Amniotic epithelial cell (primary cell): ENCODE results near the gene UBE2M.

ENCODE experiments used
- DNase-seq: peaks from one replicate; pipeline ENCODE4 v3.0.0-alpha.2; 2010; ENCODE audit warnings: low read depth

UBE2M gene

DNA sequence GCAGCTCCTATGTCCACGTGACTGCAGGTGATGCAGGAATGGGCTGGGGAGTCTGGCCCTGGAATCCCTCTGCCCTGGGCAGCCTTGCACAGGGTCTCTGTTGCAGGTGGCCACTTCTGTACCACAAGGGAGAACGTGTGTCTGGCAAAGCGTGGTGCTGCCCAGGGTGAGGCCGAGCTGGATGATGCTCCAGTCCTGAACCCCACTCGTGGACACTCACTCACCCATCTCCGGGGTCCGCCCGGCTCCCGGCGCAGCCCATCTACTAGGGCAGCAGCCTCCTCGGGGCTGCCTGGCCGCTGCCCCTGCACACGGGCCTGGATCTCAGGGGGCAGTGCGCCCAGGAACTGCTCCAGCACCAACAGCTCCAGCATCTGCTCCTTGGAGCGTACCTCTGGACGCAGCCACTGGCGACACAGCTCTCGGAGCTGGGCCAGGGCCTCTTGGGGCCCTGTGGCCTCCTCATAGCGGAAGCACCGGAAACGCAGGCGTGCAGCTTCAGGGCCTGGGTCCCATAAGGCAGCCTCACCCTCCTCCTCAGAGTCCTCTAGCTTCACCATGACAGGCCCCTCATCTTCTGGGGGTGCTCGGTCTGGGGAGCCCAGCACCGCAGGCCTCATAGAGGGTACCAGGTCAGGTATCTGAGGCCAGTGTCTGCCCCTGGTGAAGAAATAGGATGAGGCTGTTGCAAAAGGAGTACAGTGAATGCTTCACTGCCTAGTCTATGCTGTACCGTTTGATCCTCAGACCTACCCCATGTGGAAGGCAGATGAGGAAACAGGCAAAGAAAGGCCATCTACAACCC lies 12.6 kb upstream of the UBE2M start:
- DNase-seq, result no peak

GRCh38 chr19:58569943-58570670 lies 11.7 kb upstream of the UBE2M start:
- DNase-seq, result no peak

DNA sequence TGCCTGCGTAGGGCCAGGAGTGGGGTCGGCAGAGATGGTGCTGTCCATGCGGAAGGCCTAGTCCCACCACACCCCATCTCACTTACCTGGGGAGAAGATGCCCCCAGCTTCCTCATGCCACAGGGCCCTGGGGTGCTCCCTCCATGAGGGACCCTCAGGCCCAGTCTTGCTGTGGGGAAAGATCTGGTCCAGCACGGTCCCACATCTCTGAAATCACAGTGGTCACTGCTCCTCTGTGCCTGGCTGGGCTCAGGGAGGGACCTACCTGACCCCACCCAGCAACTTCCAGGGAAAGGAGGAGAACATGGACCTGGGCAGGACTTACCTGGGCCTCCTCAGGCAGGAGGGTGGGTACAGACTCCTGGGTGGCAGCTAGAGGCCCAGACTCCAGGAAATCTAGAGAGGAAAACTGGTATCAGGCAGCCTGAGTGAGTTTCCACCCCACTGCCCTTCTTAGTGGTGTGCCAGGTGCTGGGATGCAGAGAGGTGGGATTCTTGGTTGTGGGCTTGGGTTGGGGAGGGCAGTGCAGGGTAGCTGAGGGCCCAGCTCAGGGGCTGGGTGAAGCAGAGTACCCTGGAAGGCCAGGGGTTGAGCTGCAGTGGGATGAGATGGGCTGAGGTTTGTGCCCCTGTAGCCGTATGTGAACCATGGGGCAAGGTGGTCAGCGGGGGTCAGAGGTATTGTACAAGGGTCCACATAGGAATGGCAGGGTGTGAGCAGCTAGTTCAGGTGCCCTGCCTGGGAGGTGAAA lies 11.0 kb upstream of the UBE2M start:
- no peak for DNase-seq

- no peak for DNase-seq
Measured at GRCh38 chr19:58568453-58569130, 10.2 kb upstream of the UBE2M start.

- DNase-seq, result no peak
Measured at GRCh38 chr19:58566989-58567388, 8.6 kb upstream of the UBE2M start.

DNA sequence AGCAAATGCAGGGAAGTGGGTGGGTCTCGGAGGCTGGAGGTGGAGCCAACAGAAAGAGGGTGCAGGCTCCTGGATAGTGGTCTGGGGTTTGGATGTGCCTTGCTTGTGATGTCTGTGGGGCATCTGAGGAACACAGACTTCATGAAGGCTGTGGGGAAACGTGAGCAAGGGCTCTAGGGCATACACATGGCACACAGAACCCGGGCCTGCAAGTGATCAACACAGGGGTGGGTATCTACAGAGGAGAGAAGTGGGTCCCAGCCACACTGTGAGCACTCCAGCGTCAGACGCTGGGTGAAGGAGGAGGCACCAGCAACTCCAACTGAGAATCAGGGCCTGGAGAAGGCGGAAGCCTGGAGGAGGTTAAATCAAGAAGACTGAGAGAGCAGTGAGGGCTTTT lies 5.4 kb upstream of the UBE2M start:
- DNase-seq, result no peak

DNA sequence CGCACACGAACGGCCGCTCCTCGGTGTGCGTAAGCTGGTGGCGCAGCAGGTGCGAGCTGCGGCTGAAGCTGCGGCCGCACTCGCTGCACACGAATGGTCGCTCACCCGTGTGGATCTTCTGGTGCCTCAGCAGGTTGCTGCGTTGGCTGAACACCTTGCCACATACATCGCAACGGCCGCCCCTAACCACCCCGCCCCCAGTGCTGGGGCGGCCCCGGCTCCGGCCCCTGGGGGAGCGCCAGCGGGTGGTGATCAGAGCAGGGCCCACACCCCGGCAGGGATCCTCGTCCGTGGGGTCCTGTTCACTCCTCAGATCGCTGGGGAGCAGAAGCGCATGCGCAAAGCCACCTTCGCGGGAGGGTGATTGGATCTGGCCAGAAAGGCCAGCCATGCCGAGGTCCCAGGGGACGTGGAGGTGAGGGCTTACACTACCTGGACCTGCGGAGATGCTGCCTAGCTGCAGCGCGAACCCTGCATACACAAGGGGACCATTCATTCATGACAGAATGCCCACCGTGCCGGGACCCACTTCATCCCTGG lies 4.7 kb upstream of the UBE2M start:
- DNase-seq, result no peak

DNA sequence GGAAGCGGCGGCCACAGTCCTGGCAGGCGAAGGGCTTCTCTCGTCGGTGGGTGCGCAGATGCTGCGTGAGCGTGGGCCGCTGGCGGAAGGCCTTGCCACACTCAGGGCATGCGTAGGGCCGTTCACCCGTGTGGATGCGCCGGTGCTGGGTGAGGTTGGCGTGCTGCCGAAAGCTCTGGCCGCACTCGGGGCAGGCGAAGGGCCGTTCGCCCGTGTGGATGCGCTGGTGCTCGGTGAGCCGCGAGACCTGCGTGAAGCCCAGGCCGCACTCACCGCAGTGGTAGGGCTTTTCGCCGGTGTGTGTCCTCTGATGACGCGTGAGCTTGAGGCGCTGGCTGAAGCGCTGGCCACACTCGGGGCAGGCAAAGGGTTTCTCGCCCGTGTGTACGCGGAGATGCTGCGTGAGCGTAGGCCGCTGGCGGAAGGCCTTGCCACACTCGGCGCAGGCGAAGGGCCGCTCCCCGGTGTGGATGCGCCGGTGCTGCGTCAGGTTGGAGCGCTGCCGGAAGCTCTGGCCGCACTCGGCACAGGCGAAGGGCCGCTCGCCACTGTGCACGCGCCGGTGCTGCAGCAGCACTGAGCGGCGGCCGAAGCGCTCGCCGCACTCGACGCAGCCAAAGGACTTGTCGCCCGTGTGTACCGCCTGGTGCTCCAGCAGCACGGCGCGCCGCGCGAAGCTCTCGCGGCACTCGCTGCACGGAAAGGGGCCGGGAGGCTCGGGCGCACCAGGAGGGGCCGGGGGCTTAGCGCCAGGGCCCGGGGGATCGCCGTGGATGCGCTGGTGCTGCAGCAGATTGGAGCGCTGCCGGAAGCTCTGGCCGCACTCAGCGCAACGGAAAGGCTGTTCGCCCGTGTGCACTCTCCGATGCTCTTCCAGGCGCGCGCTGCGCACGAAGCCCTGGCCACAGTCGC lies 4.0 kb upstream of the UBE2M start:
- peak; percentile 39 for DNase-seq

DNA sequence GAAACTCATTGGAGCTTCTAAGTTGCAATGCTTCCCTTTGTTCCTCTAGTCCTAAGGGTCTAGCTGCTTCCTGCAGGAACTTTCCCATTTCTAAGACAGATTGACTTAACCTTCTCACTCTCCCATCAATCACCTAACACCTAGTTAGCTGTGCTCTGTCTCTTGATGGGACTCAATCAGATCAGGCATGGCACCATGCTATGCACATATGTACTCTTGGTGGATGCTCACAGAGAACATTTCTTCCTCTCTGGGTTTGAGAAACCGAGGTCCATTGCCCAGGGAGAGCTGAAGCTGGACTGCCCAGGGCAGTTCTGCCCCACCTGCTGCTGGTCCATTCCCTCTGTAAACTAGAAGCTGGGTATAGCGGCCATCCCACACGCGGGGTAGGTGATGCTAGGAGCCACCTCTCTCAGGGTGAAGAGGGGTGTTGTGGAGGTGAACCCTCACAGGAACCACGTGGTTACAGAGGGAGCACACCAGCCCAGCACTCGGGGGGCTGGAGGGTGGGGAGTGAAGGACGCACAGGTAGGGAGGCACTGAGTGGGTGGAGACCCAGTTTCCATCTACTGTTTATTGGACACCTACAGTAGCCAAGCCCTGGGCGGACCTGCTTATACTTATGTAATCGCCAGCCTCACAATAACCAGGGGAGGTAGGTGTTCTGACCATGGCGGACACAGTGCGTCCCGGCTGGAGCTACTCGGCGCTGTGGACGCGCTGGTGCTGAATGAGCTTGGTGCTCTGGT lies 3.1 kb upstream of the UBE2M start:
- no peak for DNase-seq

DNA sequence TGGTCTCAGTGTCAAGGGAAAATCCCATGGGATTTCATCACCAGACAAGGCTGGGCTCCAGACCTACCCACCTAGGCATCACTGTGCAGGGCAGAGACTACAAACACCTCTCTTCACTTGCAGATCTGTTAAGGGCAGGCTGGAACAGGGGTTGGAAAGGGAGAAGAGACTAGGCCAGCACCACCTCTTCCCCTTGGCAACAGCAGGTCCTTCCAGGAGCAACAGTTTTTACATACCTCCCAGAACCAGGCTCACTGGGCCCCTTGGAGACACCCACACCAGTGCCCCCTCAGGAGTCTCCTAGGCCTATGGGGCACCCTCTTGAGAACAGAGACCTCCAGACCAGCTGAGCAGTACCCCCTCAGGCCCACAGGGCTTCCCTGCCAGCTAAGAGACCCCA lies 2.5 kb upstream of the UBE2M start:
- no peak for DNase-seq

DNA sequence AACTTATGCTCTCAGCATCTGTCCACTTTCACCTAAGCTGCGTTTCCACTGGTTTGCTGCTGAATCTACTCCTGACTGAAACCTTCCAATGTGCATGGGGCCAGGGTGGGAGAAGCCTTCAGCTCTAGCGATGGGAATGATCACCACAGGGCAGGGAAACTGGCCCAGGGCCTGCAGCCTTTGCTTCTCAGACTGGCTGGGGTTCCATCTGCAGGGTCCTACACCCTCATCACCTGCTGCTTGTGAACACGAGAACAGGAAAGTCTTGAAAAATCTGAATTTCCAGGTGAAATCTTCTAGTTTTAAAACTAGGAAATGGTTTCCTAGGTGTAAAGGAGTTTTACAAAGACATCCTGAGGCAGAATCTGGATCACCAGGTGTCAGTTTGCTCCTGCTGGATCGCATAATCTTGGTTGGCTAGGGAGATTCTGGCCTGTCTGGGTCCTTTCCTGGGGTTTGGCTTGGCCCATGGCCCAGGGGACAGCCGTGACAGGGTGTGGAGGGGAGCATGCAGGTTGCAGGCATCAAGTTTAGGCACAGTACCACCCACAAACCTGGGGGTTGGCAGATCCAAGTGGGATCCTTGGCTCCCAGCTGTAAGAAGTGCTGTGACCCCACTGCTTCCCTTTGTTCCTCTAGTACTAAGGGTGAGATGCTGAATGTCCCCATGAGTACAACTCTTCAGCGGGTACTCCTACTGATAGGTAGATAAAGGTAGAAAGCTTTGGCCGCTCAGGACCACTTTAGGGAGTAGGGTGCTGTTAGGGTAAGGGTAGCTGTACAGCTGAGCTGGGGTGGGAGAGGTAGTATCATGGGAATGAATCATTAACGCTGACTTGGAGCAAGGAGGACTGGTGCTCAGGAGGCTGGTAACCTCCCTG lies 1.8 kb upstream of the UBE2M start:
- DNase-seq, result no peak

- DNase-seq, result peak; percentile 89
Measured at GRCh38 chr19:58559275-58560006, 1.0 kb upstream of the UBE2M start.

GRCh38 chr19:58558623-58559274 lies 338 bp upstream of the UBE2M start:
- peak; percentile 96 for DNase-seq

DNA sequence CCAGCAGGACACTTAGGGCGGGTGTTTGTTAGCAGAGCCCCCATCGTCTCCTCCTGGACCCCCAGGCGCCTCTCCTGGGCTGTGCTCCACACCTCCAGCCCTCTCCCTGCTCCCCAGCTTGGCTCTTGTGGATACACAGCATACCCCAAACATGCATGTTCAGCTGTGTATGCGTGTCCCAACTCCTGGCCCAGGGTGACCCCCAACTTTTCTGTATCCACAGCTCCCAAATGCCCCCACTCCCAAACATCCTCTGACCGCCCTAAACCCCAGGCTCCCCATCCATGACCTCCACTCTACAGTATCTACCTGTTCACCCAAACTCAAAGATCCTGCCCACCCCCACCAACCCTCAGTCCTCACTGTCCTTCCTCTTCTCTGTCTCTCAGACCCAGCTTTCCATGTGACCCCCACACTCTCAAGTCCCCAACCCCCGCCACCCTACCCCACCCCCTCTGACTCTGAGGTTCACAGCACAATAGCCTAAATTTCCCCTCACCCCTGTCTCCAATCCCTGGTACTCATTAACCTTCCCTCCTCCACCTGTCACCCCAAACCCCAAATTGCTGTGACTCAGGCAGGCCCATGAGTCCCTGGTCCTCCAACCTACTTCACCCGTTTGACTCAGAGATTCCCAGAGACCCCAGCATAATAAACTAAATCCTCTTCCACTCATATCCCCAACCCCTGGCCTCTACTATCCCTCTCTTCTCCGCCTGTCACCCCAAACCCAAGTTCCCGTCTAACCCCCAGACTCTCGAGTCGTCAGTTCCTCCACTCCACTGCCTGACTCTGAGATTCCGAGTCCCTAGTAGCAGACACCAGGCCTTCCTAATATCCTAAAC lies 968 bp downstream of the UBE2M start:
- no peak for DNase-seq

DNA sequence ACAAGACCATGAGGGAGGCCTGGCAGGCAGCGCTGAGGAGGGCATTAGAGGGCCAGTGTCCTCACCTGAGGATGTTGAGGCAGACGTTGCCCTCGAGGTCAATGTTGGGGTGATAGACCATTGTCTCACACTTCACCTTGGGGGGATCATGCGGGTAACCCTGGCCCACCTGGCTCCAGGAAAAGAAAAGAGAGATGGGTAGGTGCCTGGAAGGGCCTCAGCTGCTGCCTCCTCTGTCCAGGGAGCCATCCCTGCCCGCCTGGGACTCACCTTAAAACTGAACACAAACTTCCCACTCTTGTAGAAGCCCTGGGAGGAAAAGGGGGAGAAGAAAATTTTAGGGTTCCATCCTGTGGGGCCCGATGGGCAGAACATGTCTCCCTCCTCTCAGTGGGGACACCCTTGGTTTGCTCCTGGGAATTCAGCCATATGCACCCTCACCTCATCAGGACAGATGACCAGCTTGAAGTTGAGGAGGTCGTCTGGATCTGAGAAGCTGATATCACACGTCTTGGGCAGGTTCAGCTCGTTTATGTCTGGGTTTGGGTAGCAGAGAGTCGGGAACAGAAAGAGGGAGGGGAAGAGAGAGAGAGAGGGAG lies 1.7 kb downstream of the UBE2M start:
- DNase-seq, result no peak

DNA sequence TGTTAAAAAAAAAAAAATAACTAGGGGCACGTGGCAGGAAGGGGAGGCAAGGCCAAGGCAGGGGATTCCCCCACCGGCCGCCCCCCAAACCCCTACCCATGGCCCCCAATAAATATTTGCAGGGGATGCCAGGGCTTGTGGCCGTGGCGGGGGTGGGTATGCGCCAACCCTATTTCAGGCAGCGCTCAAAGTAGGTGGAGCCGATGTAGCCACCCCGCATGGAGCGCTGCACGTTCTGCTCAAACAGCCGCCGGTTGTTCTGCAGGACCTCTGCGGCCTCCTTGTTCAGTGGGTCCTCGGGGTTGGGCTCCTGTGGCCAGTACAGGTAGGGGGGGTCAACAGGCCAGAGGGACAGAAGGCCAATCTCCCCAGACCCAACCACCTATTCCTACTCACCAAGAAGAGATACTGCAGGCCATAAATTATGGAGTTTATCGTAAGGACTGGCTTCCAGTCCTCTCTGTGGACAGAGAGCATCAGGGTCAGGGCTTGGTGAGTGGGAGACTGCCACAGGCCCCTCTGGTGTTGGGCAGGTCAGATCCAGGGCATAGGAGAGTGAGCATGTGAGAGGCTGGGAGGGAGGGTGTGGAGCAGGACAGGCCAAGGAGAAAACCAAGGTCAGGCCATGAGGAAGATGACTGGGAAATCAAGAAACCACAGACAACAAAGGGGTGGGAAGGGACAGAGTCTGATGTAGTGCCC lies 2.3 kb downstream of the UBE2M start:
- no peak for DNase-seq
